Hematopoietic multipotent progenitor cell treated with erythropoietin and hydrocortisone succinate and interleukin-3 and kit ligand, for 15 days (in vitro differentiated cells): Measurements from ENCODE around the gene SRMS.
"Not testable (repeated sequence)": the region's sequence is repeated elsewhere in the genome, so short reads cannot be mapped to it uniquely, and the experiment has no call there.

Source experiments
- DNase-seq: peaks from one replicate; pipeline ENCODE4 v3.0.0-alpha.2; 2015; ENCODE audit warnings: low spot score

SRMS gene

DNA sequence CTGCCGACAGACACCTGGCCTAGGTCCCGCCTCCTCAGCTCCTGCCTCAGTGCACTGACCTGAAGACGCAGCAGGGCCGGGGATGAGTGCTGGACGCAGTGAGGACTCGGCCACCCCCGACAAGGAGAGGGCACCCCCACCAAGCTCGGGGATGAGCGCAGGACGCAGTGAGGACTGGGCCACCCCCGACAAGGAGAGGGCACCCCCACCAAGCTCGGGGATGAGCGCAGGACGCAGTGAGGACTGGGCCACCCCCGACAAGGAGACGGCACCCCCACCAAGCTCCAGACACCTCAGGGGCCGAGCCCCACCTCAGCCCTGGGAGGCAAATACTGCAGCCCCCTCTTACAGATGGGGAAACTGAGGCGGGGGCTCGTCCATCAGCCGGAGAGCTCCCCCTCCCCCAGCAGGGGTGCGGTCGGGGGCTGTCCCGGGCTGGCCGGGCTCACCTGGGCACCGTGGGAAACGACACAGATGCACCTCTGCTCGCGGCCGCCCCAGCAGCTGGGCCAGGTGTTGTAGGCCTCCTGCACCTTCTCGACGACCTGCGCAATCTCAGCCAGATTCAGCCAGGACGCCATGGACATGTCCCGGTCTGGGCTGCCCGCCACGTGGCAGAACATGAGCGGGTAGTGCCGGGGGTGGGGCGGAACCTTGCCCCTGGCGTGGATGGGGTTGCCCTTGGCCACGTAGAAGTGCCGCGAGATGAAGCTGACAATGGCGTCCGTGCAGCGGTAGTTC is 19.0 kb upstream of the SRMS start:
- no peak for DNase-seq

DNA sequence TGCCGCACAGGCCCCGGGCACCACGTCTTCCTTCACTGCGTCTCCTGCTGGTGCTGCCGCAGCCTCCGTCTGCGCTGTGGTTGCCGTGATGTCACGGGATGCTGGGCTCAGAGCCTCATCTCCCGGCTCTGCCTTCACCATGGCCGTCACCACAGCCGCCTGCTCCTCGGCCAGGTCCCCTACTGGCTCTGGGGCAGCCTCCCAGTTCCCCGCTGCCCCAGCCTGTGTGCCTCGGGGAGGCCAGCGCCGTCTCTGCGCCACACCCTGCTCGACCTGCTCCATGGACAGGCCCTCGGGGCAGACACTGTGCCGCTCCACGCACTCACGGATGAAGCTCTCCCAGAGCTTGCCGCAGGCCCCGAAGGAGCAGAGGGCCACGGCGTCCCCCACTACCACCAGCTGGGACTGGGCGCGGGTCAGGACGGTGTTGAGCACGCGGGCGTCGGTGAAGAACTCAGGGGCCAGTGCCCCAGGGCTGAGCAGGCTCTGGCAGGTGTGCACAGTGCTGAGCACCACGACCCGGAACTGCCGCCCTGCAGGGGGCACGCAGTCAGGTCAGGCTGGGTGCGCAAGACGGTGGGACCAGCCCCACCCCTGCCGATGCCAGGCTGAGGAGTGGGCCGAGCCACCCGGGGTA is 18.3 kb upstream of the SRMS start:
- DNase-seq: no peak

DNA sequence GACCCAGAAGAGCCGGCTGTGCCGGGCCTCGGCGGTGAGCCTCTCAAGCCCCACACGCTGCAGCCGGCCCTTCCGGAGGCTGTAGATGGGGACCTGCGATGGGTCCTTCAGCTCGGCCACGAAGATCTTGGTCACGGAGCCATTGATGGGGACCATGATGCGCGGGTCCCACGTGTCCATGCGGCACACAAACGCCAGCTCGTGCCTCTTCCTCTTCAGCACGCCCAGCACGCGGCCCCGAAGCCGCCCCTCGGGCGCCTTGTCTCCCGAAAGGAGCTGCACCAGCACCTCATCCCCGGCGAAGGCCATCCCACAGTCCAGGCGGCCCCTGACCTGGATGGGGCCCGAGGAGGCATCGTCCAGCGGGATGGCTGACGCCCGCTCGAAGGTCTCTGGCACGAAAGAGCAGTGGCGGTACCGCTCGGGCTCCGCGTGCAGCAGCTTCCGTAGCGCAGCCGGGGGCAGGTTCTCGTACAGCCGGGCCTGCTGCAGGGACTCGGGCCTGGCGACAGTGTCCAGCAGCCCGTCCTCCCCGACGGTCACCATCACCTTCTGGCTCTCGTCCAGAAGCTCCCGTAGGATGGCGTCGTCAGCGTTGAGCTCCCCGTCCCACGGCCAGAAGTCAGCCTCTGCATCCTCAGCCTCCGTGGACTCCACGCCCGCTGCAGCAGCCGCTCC is 17.6 kb upstream of the SRMS start:
- DNase-seq: no peak

DNA sequence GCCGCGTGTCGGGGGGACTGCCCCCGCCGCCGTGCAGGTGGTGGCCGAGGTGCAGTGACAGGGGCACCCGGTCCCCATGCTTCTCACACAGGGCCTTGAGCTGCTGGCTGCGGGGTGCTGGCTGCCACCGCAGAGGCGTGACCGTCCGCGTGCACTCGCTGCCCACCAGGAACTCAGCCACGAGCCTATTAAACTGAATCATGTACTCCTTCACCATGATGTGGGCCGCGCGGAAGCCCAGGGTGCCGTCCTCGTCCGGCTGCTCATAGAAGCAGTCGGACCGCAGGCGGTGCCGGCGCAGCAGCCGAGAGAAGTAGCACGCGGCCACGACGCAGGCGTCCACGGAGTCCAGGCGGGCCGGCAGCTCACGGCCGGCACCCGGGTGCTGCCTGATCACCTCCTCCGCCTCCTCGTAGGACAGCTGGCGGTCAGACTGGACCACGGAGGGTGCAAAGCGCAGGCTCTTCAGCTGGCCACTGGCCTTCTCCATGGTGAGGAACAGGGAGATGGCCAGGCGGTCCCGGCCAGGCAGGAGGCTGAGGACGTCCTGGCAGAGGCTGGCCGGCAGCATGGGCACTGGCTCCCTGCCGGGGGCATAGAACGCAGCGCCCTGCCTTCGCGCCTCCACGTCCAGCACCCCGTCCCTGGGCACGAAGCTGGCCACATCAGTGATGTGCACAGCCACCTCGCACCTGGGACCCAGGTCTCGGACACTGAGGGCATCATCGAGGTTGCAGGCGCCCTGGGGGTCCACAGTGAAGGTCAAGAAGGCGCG is 16.7 kb upstream of the SRMS start:
- DNase-seq: no peak

DNA sequence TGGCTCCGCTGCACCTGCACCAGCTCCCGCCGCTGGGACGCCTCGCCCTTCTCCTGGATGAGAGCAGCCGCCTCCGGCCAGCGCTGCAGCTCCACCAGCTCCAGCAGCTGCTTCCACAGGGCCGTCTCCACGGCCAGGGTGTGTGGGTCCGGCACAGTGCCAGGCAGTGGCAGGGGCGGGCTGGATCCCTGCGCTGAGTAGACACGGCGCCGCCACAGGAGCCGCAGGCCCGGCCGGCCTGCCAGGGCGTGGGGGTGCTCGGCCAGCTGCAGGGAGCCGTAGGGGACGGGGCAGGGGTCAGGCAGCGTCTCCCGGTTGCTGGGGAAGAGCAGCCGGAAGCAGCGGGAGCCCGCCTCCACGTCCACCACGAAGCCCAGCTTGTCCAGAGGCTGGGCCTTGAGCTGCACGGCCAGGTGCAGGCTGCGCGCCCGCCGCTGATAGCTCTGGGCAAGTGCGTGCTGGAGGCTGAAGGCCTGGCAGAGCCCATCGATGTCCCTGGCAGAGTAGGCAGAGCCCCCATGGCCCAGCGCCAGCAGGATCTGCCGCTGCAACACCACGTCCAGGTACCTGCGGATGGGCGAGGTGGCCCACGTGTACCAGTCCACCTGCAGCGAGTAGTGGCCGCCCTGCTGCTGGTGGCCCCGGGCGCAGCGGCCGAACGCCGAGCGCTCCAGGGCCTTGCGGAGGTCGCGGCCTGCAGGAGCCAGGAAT is 15.8 kb upstream of the SRMS start:
- no peak for DNase-seq

DNA sequence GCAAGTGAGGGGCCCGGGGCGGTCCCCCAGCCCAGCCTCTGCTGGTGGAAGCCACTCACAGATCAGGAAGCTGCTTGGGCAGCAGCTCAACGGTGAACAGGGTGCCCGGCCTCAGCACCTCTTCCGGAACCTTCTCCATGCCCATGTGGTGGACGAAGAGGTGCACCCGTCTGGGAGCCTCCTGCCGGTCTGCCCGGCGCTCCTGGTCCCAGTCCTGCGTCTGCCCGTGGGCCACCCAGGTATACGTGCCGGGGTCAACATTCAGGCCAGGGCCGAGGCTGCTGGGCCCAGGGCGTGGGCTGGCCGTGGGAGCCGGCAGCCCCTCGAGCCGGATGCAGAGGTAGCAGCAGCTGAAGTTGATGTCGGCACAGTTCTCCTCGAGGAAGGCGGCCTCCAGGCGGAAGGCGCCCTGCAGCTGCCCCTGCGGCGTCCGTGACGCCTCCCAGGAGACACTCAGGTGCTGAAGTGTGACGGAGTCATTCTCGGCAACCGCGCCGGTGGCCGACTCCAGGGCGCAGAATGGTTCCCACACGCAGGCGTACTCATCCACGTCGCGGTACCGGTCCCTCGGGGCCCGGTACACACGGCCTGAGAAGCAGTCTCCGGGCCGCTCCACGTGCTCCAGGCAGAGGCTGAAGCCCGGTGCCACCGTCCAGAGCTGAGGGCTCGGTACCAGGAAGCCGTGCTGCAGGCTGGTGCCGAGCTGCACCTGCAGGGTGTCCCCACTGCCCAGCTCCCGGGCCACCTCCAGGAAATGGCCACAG is 15.1 kb upstream of the SRMS start:
- no peak for DNase-seq

DNA sequence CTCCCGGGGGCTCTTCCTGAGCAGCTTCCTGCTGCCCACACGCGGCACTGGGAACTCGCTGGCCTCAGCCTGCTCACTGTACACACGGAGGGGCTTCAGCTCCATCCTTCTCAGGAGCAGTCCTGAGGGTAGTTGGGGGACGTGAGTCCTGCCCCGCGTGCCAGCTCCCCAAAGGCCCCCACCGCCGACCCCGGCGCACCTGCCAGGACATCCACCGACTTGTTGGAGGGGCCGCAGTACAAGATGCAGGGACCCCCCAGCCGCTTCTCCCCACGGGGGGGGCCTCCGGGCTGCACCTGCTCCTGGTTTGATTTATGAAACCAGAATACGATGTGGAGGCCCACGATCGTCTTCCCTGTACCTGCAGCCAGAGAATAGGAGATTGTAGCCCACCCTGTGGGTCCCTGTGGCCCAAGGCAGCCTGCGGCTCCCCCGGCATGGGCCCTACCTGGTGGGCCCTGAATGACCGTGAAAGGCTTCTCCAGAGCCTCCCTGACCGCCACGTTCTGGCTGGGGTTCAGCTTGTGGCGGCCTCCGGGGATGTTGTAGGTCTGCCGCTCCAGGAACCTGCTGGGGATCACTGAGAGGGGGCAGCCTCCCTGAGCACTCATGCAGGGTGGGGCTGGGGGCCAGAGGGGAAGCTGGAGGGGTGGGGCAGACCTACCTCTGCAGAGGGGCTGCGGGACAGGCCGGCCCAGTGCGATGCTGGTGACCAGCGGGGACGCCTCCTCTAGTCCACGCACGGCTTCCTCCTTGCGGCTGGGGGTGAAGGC is 14.3 kb upstream of the SRMS start:
- DNase-seq: no peak

DNA sequence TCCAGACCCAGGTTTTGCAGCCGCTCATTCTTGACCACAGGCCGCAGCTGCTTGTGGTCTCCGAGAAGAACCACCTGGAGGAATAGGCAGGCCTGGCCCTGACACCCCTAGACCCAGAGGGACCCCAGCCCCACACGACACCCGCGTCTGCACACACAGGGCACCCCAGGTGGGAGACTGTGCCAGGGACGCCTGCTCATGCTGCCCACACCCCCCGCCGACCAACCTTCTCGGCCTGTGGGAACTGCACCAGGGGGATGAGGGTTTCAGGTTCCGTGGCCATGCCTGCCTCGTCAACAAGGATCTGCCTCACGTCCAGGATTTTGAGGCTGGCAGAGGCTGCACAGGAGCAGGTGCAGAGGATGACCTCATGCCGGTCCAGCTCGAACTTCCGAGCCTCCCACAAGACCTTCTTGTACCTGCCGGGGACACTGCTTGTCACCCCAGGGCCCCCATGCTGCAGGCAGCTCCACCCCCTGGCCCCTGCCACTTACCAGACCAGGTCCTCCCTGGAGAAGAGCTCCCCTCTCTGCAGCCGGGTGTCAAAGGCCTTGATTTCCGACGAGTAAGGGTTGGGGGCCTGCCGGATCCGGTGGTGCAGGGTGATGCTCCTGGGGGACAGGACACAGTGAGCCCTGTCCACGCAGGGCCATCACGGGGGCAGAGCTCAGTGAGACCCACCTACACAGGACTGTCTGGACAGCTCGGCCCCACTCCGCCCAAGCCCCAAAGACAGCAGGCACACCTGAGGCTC is 13.5 kb upstream of the SRMS start:
- no peak for DNase-seq

DNA sequence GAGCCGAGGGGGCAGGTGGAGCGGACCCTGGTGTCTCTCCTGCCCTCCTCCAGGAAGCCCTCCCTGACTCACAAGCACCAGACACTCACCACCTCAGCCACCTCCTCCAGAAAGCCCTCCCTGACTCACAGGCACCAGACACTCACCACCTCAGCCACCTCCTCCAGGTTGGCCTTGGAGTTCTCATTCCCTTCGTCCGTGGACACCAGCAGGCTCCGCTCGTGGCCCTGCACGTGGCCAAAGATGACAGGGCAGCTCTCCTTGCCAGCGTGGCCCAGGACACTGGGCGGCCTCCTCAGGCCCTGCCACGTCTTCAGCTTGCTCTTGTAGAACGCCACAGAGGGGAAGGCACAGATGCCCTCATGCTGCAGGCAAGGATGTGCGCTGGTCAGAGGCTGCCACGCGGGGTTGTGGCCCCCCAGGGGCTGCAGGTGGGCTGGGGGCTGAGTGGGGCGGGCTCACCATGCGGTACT is 12.8 kb upstream of the SRMS start:
- DNase-seq: no peak

DNA sequence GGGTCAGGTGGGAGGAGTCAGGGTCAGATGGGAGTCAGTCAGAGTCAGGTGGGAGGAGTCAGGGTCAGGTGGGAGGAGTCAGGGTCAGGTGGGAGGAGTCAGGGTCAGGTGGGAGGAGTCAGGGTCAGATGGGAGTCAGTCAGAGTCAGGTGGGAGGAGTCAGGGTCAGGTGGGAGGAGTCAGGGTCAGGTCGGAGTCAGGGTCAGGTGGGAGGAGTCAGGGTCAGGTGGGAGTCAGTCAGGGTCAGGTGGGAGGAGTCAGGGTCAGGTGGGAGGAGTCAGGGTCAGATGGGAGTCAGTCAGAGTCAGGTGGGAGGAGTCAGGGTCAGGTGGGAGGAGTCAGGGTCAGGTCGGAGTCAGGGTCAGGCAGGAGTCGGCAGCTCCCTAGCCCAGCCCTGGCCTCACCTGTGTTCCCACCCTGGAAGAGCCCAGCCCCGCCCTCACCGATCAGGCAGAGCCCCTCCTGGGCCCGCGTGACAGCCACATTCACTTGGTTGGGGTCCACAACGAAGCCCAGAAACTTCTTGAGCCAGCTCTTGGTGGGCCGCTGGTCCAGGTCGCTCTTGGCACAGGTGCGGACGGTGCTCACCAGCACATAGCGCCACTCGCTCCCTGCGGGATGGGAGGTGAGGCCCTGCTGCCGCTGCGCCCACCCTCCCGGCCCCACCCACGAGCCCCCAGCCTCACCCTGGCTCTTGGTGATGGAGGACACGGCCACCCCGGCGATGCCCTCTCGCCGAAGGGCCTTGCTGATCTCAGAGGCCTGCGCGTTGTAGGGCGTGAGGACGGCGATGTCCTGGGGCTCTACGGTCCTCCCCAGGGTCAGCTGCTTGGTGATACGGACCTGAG is 12.2 kb upstream of the SRMS start:
- DNase-seq: not testable (repeated sequence)

DNA sequence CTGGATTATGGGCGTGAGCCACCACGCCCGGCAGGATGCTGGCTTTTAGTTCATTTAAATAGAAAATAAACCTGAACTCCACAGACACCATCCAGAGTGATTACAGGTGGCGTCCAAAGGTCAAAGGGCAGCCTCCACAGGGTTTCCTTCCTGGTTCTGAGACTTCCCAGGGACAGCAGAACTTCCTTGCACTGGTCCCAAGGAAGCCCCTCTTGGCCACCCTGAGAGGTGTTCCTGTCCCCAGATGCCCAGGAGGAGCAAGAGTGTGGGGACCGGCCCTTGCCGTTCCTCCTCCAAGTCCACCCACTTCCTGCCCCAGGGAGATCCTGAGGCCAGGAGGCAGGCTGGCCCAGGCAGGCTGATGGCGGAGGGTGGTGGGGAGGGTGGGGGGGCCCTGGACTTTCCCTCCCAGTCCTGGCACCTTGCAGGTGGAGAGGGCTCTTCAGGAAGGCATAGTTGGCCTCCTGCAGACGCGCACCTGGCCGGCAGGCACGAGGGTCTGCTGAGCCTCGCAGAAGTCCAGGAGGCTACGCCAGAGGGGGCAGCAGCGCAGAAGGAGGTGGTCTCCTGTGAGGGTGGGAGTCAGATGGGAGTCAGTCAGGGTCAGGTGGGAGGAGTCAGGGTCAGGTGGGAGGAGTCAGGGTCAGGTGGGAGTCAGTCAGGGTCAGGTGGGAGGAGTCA is 11.4 kb upstream of the SRMS start:
- DNase-seq: no peak

DNA sequence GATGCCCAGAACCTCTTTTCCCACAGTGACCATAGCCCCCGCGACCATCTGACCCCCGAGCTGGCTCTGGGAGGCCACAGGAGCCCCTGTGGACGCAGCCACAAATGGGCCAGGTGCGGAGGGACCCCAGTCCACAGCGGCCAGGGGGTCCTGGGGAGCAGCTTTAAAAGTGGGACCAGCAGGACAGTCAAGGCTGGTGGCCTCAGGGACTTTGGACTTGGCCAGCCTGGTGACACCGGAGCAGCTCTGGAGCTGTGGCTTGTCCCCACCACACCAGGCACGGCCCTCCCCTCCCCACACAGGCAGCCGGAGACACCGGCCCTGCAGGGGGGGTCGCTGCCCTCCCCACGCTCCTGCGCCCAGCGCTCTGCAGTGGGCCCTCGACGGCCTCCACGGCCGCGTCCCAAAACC is 9.9 kb upstream of the SRMS start:
- no peak for DNase-seq

DNA sequence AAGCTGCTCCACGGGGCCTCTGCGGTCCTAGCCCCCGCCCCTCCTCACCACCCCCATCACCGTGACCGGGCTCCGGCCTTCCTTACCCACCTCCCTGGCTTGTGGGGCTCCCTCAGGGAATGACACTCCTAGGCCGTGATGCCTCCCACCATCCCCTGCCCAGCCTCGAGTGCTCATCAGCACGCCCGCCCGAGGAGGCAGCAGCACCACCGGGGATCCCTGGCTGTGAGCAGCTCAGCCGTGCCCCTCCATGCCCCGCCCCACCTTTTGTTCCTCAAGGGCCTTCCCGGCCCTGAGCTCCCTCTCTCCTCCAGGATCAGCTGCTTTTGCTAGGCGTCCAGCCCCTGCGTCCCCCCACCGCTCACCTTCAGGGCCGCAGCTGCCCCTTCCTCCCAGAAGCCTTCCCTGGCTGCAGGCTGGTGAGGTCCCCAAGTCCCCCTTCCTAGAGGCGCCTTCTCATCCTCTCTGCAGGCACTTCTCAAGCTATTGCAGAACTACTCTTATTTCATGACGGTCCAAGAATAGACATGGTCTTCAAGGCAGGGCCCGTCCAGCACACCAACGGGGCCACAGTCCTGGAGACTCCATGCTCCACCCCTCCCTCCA is 9.4 kb upstream of the SRMS start:
- no peak for DNase-seq

DNA sequence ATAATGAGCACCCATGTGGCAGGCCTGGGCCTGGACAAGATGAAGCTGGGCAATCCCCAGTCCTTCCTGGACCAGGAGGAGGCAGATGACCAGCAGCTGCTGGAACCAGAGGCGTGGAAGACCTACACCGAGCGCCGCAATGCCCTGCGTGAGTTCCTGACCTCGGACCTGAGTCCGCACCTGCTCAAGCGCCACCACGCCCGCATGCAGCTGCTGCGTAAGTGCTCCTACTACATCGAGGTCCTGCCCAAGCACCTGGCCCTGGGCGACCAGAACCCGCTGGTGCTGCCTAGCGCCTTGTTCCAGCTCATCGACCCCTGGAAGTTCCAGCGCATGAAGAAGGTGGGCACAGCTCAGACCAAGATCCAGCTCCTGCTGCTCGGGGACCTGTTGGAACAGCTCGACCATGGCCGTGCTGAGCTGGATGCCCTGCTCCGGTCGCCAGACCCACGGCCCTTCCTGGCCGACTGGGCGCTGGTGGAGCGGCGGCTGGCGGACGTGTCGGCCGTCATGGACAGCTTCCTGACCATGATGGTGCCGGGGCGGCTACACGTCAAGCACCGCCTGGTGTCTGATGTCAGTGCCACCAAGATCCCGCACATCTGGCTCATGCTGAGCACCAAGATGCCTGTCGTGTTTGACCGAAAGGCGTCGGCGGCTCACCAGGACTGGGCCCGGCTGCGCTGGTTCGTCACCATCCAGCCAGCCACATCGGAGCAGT is 8.3 kb upstream of the SRMS start:
- no peak for DNase-seq

DNA sequence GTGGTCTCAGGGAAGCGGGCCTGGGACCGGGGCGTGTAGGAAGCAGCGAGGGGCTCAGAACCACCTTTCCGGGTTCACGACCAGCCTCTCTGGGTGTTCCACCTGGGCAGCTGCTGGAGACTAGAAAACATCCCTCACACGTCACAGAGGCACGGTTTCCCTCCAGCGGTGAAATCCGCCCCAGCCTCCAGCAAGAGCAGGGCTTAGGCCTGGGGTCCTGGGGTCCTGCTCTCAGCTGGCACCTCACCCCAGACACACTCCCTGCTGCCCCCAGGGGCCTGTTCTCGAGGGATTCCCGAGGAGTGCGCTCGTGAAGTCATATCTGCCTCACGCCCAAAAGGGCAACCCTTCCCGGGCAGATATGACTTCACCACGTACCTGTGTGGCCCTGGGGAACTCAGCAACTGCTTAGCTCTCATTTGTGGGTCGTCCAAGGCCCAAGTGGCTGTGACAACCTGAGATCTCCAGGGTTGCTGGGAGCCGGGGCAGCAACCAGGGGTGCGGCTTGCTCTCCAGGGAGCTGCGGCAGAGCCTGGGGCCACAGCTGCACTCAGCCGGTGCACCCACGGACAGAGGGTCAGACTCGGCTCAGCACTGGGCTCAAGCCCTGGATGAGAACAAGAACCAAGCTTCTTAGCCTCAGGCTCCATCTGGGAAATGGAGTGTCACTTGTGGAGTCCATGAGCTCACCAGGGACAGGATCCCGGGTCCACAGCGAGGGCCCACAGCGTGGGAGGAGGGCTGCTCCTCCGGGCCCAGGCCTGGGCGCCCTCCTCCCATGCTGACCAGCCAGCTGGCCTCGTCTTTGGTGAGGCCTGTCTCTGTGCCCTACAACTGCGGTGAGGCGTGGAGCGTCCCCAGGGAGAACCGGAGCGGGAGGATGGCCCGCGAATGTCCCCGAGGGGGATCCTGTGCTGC is 7.1 kb upstream of the SRMS start:
- no peak for DNase-seq

DNA sequence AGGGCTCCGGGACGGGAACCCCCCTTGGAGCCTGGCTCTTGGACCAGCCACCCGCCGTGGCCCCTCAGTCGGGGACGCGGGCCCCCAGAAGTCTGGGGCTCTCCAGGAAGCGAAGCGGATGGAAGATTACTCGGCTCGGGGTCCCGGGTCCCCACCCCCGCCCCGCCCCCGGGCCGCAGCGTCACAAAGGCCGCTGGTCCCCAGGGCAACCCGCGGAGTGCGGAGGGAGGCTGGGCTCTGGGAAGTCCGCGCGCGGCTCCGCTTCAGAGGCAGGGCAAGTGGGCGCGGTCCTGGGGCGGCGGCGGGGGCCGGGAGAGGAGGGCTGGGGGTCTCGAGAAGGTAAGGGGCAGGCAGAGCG is 6.4 kb upstream of the SRMS start, which contains the start of gene FNDC11:
TSS of gene FNDC11 (plus strand) at position 227 of the 358 bp plus-strand sequence. CDS start 1,505 bp downstream, outside the sequence.
- DNase-seq: no peak
